ENCODE measurements around the gene ASRGL1. TPM values are rescaled to one million over a fixed set of nuclear protein-coding genes. Genes with fewer than 3 reads are reported as not detected.
A peak's percentile ranks its signal among the peaks of the same experiment; 100 is the strongest.

The ASRGL1 gene
- total RNA-seq, 6 experiments from 2014 or later: 0.36 to 0.55 (median 0.49) TPM

DNA sequence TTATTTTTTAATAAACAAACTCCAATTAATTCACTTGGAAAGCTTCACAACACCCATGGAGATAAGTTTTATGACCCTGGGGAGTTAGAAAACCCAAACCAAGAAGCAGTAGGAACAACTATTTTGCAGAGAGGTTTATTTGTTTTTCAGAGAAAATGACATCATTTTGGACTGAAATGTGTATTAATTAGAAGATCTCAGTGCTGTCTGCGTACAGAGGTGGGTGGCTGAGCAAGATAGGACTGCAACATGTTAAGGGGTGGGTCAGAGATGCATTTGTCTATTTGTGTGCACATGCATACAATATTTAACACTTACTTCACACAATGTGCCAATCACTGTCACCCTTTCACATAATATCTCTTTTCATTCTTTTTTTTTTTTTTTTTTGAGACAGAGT, 82.7 kb downstream of the ASRGL1 start:
- Mint-ChIP-seq H3K27me3 (ENCODE audit: insufficient read depth) (peaks cover 17% of the 10 kb centered on the region), H3K36me3 (ENCODE audit: low read depth) (no peaks in the 10 kb centered on the region), H3K9me3 (no peaks in the 10 kb centered on the region), H3K27ac (no peak overlapping the region), H3K4me1 (ENCODE audit: low read depth) (peaks cover 10% of the 10 kb centered on the region), H3K4me3 (no peak overlapping the region)
- no peak for DNase-seq
- TF ChIP-seq, protein P1, sequence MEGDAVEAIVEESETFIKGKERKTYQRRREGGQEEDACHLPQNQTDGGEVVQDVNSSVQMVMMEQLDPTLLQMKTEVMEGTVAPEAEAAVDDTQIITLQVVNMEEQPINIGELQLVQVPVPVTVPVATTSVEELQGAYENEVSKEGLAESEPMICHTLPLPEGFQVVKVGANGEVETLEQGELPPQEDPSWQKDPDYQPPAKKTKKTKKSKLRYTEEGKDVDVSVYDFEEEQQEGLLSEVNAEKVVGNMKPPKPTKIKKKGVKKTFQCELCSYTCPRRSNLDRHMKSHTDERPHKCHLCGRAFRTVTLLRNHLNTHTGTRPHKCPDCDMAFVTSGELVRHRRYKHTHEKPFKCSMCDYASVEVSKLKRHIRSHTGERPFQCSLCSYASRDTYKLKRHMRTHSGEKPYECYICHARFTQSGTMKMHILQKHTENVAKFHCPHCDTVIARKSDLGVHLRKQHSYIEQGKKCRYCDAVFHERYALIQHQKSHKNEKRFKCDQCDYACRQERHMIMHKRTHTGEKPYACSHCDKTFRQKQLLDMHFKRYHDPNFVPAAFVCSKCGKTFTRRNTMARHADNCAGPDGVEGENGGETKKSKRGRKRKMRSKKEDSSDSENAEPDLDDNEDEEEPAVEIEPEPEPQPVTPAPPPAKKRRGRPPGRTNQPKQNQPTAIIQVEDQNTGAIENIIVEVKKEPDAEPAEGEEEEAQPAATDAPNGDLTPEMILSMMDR (IDR thresholded peaks at IDR 0.05): no peak

DNA sequence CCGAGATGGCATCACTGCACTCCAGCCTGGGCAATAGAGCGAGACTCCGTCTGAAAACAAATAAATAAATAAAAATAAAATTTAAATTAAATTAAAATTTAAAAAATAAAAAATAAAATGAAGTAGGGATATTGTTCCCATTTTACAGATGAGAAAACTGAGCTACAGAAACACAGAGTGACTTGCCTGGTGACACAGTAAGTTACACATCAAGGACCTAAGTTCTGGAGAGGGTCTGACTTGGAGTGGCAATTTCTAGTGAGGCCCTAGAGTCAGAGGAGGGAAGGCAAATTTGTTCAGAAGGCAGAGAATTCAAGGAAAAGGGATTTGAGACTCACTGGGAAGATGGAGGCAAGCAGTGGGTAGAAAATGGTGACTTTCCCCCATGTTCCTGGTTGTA, 83.6 kb downstream of the ASRGL1 start:
- Mint-ChIP-seq H3K27me3 (ENCODE audit: insufficient read depth) (peaks cover 17% of the 10 kb centered on the region), H3K9me3 (no peaks in the 10 kb centered on the region), H3K4me3 (no peak overlapping the region), H3K36me3 (ENCODE audit: low read depth) (no peaks in the 10 kb centered on the region), H3K4me1 (ENCODE audit: low read depth) (peaks cover 11% of the 10 kb centered on the region), H3K27ac (no peak overlapping the region)
- TF ChIP-seq, protein P1 (IDR thresholded peaks at IDR 0.05): no peak
- no peak for DNase-seq

DNA sequence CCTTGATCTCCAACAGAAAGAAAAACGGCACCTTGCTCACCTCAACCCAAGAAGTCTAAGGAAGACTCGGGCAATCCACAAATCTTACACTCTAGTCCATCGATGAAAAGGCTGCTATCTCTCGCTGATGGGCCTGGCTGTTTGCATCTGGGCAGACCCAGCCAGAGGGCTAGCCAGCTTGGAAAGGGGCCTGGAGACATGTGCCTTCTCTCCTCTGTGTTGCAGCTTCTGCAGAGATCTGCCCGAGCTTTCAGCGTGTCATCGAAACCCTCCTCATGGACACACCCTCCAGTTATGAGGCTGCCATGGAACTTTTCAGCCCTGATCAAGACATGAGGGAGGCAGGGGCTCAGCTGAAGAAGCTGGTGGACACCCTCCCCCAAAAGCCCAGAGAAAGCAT, 84.7 kb downstream of the ASRGL1 start:
- no peak overlapping the region for H3K27ac Mint-ChIP-seq
- no peak overlapping the region for H3K4me3 Mint-ChIP-seq
- H3K9me3 Mint-ChIP-seq: no peaks in the 10 kb centered on the region
- no peaks in the 10 kb centered on the region for H3K36me3 Mint-ChIP-seq (ENCODE audit: low read depth)
- peaks cover 22% of the 10 kb centered on the region for H3K4me1 Mint-ChIP-seq (ENCODE audit: low read depth)
- no peak for DNase-seq
- TF ChIP-seq, protein P1 (IDR thresholded peaks at IDR 0.05): no peak
- peaks cover 17% of the 10 kb centered on the region for H3K27me3 Mint-ChIP-seq (ENCODE audit: insufficient read depth)

DNA sequence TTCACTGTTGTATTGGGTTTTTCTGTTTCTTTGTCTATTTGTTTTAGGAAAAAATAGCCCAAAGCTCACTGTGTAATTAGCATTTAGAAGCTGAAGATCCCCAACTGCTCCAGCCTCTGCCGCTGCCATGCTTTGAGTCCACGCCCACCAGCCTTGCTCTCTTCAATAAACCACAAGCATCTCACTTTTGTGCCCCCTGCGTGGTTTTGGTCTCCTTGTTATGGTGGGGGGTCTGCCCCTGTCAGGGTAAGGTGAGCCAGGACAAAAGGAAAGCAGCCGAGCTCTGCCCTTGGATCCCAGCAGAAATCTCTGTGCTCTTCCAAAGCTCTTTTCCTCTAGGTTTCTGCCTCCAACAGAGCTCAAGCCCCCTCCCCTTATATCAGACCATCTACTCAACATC, 85.8 kb downstream of the ASRGL1 start:
- Mint-ChIP-seq H3K27me3 (ENCODE audit: insufficient read depth) (peaks cover 17% of the 10 kb centered on the region), H3K9me3 (no peaks in the 10 kb centered on the region), H3K27ac (no peak overlapping the region), H3K36me3 (ENCODE audit: low read depth) (no peaks in the 10 kb centered on the region), H3K4me1 (ENCODE audit: low read depth) (peaks cover 32% of the 10 kb centered on the region), H3K4me3 (no peak overlapping the region)
- TF ChIP-seq, protein P1 (IDR thresholded peaks at IDR 0.05): no peak
- DNase-seq: no peak

DNA sequence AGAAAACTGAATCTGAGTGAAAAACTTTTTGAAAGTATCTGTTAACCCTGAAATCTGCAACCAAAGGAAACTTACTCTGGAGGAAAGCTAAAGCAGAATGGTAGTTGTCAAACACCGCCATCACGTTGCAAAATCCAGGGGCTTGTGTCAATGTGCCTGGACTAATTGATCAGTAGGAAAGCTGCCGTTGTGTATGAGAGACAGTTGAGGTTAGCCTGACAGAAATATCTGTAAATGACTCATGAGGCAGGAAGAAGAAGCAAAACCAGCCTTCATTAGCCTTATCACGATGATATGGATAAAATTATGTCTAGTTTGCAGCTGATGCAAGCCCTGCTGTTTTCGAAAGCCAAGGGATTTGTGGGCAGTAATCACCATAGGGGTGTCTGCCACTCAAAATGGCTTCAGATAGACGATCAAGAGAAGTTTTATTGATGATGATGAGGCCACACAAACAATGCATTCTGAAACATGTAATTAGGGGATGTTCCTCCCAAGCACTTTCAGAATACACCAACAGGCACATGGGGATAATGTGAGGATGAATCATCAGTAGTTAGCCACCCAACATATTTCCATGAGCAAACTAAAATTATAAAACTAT, 90.5 kb downstream of the ASRGL1 start:
- peak overlapping the region; percentile 89 for H3K27ac Mint-ChIP-seq
- H3K36me3 Mint-ChIP-seq (ENCODE audit: low read depth): no peaks in the 10 kb centered on the region
- peak; percentile 46 for DNase-seq
- peaks cover 12% of the 10 kb centered on the region for H3K27me3 Mint-ChIP-seq (ENCODE audit: insufficient read depth)
- H3K4me1 Mint-ChIP-seq (ENCODE audit: low read depth): peaks cover 65% of the 10 kb centered on the region
- TF ChIP-seq, protein P1 (IDR thresholded peaks at IDR 0.05): no peak
- H3K9me3 Mint-ChIP-seq: no peaks in the 10 kb centered on the region
- peak overlapping the region; percentile 55 for H3K4me3 Mint-ChIP-seq
